CD4-positive, alpha-beta T cell (primary cell): Measurements from ENCODE around the gene SLC7A5. TPM values are rescaled to one million over a fixed set of nuclear protein-coding genes. Genes with fewer than 3 reads are reported as not detected.
A peak's percentile ranks its signal among the peaks of the same experiment; 100 is the strongest.

Experiments
- ATAC-seq: fragments of 200-7000 bp; cut with Tn5 transposase; one replicate; pipeline ENCODE4 v1.10.0; 2022; ENCODE audit warnings: mild to moderate bottlenecking; ENCODE audit not compliant: poor library complexity
- CTCF ChIA-PET: fragments of 350-600 bp; sonication (Branson Sonifier 250); formaldehyde crosslinking; loops from one replicate; lab custom pipeline; 2021; ENCODE audit warnings: antibody characterized with exemption, inconsistent platforms; lab: Charles Lee
- POLR2A ChIA-PET: fragments of 350-600 bp; sonication (Branson Sonifier 250); formaldehyde crosslinking; loops from one replicate; lab custom pipeline; 2021; ENCODE audit warnings: antibody characterized with exemption, inconsistent platforms; lab: Charles Lee
- DNase-seq, 14 experiments: peaks; one replicate each; pipeline ENCODE4 v3.0.0-alpha.2; 2013 to 2020; ENCODE audit warnings: mixed read lengths in 2 of 14
- H3K27ac ChIP-seq, 2 donors: one replicate each; pipeline versions ENCODE4 v1.5.1 to v1.7.0; 2013; ENCODE audit warnings: low read length in 2 of 2, low read depth in 1 of 2, mild to moderate bottlenecking in 1 of 2
- H3K27me3 ChIP-seq, 2 experiments: 1 replicate in 1 of 2; 2 replicates in 1 of 2; pipeline versions ENCODE4 v1.6.1 to v1.7.0; 2013; ENCODE audit warnings: low read length in 2 of 2, control low read depth in 1 of 2, mild to moderate bottlenecking in 1 of 2, moderate library complexity in 1 of 2; ENCODE audit not compliant: insufficient read depth in 2 of 2, control insufficient read depth in 1 of 2
- H3K36me3 ChIP-seq: one replicate; pipeline ENCODE4 v1.6.1; 2013; ENCODE audit warnings: low read length, control low read depth; ENCODE audit not compliant: insufficient read depth
- H3K4me1 ChIP-seq: one replicate; pipeline ENCODE4 v1.6.1; 2013; ENCODE audit warnings: low read length, control low read depth; ENCODE audit not compliant: insufficient read depth
- H3K4me3 ChIP-seq: one replicate; pipeline ENCODE4 v1.5.1; 2013; ENCODE audit warnings: mild to moderate bottlenecking, low read length, moderate library complexity
- H3K9me3 ChIP-seq, 2 experiments: 1 replicate in 1 of 2; 2 replicates in 1 of 2; pipeline versions ENCODE4 v1.6.1 to v1.7.0; 2013; ENCODE audit warnings: low read length in 2 of 2, mild to moderate bottlenecking in 2 of 2, control low read depth in 1 of 2, moderate library complexity in 1 of 2; ENCODE audit not compliant: control insufficient read depth in 1 of 2, insufficient read depth in 1 of 2
- H3K27ac Mint-ChIP-seq: one replicate; pipeline ENCODE4 v1.8.0; 2020; ENCODE audit warnings: mixed read lengths
- H3K27me3 Mint-ChIP-seq: one replicate; pipeline ENCODE4 v1.8.0; 2021; ENCODE audit warnings: mixed read lengths
- H3K36me3 Mint-ChIP-seq: one replicate; pipeline ENCODE4 v1.8.0; 2021; ENCODE audit warnings: low read depth, mixed read lengths
- H3K4me1 Mint-ChIP-seq: one replicate; pipeline ENCODE4 v1.8.0; 2021; ENCODE audit warnings: low read depth, mixed read lengths
- H3K4me3 Mint-ChIP-seq: one replicate; pipeline ENCODE4 v1.8.0; 2020; ENCODE audit warnings: mild to moderate bottlenecking, mixed read lengths
- H3K9me3 Mint-ChIP-seq: one replicate; pipeline ENCODE4 v1.8.0; 2020; ENCODE audit warnings: mixed read lengths
- intact Hi-C, 2 experiments: fragments of 100-400 bp; cut with DNase I in 1 of 2; cut with micrococcal nuclease in 1 of 2; formaldehyde crosslinking; loops; one replicate each; pipeline versions ENCODE4 v1.15.1 to v1.9.0; 2023 to 2025; cut with DNase I, micrococcal nuclease
- total RNA-seq, 174 experiments: library from RNA in 2 of 174; stranded (reverse) in 2 of 174; gene quantifications; one replicate each; pipeline ENCODE4 v1.2.3 and lab custom pipeline; 2021 to 2026
- TF ChIP-seq, protein P1 (sequence below): fragments of 200-600 bp; IDR thresholded peaks from one replicate; pipeline ENCODE4 v1.8.0; 2022; ENCODE audit warnings: antibody characterized with exemption, mild to moderate bottlenecking

The SLC7A5 gene
- total RNA-seq, 2 experiments from 2014 or later: 80.3 to 85.3 TPM

DNA sequence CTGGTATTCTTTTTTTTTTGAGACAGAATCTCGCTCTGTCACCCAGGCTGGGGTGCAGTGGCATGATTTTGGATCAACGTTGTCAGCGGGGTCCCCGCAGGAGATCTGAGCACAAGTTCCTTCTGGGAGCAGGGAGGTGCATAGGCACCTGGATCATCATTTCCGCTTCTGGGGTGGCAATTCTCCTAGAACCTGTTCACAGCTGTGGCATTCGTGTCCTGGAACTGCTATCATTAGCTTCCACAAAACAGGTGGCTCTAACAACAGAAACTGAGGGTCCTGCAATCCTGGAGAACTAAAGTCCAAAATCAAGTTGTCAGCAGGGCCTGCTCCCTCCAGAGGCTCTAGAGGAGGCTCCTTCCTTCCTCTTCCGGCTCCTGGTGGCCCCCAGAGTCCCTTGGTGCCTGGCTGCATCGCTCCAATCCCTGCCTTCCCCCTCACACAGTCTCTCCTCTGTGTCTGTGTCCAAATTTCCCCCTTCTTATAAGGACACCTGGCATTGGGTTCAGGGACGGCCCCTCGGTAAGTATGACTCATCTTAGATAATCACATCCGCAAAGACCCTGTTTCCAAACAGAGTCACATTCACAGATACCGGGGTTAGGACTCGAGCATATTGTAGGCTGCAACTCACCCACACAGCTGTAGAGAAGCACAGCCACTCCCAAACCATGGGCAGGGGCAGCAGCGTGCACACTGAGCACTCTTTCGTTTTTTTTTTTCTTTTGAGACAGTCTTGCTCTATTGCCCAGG is 60.0 kb downstream of the SLC7A5 start:
- intact Hi-C loops: no loop called here
- Histone ChIP-seq H3K27me3 (no peaks in the 10 kb centered on the region), H3K27ac (no peak overlapping the region), H3K36me3 (no peaks in the 10 kb centered on the region), H3K4me3 (no peak overlapping the region), H3K9me3 (no peaks in the 10 kb centered on the region), H3K4me1 (peaks cover 18% of the 10 kb centered on the region)
- DNase-seq (no peak), ATAC-seq (no peak)
- Mint-ChIP-seq H3K36me3 (no peaks in the 10 kb centered on the region), H3K27me3 (no peaks in the 10 kb centered on the region), H3K4me3 (peak overlapping the region; percentile 2), H3K9me3 (no peaks in the 10 kb centered on the region), H3K4me1 (peaks cover 18% of the 10 kb centered on the region), H3K27ac (no peak overlapping the region)
- TF ChIP-seq, protein P1, sequence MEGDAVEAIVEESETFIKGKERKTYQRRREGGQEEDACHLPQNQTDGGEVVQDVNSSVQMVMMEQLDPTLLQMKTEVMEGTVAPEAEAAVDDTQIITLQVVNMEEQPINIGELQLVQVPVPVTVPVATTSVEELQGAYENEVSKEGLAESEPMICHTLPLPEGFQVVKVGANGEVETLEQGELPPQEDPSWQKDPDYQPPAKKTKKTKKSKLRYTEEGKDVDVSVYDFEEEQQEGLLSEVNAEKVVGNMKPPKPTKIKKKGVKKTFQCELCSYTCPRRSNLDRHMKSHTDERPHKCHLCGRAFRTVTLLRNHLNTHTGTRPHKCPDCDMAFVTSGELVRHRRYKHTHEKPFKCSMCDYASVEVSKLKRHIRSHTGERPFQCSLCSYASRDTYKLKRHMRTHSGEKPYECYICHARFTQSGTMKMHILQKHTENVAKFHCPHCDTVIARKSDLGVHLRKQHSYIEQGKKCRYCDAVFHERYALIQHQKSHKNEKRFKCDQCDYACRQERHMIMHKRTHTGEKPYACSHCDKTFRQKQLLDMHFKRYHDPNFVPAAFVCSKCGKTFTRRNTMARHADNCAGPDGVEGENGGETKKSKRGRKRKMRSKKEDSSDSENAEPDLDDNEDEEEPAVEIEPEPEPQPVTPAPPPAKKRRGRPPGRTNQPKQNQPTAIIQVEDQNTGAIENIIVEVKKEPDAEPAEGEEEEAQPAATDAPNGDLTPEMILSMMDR: no peak
- CTCF ChIA-PET: interaction anchor here (1.6 kb wide), 1 partner anchor 30 kb away, joined by 5 read pairs; no protein-coding TSS in a partner anchor
- POLR2A ChIA-PET: no interaction called here

- Mint-ChIP-seq H3K4me3 (no peak overlapping the region), H3K4me1 (peaks cover 18% of the 10 kb centered on the region)
- DNase-seq: no peak
Observed at GRCh38 chr16:87808108-87808507, 61.2 kb downstream of the SLC7A5 start.

GRCh38 chr16:87806641-87807546 is 62.4 kb downstream of the SLC7A5 start:
- Mint-ChIP-seq H3K4me1 (peaks cover 18% of the 10 kb centered on the region), H3K27ac (peak overlapping the region; percentile 77), H3K4me3 (peak overlapping the region; percentile 89), H3K27me3 (no peaks in the 10 kb centered on the region), H3K9me3 (no peaks in the 10 kb centered on the region), H3K36me3 (no peaks in the 10 kb centered on the region)
- DNase-seq (peak; percentile 23 to 76 (median 48)), ATAC-seq (peak; percentile 95)
- Histone ChIP-seq H3K4me3 (peak overlapping the region; percentile 47), H3K36me3 (no peaks in the 10 kb centered on the region), H3K27ac (no peak overlapping the region), H3K9me3 (peaks cover 0 to 4% of the 10 kb centered on the region in 2 experiments), H3K27me3 (no peaks in the 10 kb centered on the region), H3K4me1 (peaks cover 18% of the 10 kb centered on the region)
- intact Hi-C loops: no loop called here
- POLR2A ChIA-PET: interaction anchor here (1.3 to 1.7 kb wide), 6 partner anchors 15 to 144 kb away, joined by 4 to 11 read pairs (median 4); partner anchors contain the start of genes BANP, KLHDC4 and SLC7A5
- CTCF ChIA-PET: interaction anchor here (0.9 to 1.7 kb wide), 2 partner anchors 28 to 43 kb away, joined by 5 to 10 read pairs; no protein-coding TSS in a partner anchor
- TF ChIP-seq, protein P1: no peak

More at GRCh38 chr16:87808108-87808507, 61.2 kb downstream of the SLC7A5 start:
- Mint-ChIP-seq H3K9me3 (no peaks in the 10 kb centered on the region), H3K36me3 (no peaks in the 10 kb centered on the region), H3K27me3 (no peaks in the 10 kb centered on the region), H3K27ac (no peak overlapping the region)
- CTCF ChIA-PET: no interaction called here
- Histone ChIP-seq H3K27ac (no peak overlapping the region), H3K36me3 (no peaks in the 10 kb centered on the region), H3K4me3 (no peak overlapping the region), H3K4me1 (peaks cover 18% of the 10 kb centered on the region), H3K9me3 (peaks cover 0 to 4% of the 10 kb centered on the region in 2 experiments), H3K27me3 (no peaks in the 10 kb centered on the region)
- TF ChIP-seq, protein P1: no peak
- POLR2A ChIA-PET: no interaction called here
- ATAC-seq: no peak
- intact Hi-C loops: no loop called here
